ENCODE measurements around the gene CTNNA3. TPM values are rescaled to one million over a fixed set of nuclear protein-coding genes. Genes with fewer than 3 reads are reported as not detected.

Gene CTNNA3
- total and polyA plus RNA-seq, 2 of the 4 experiments (the other 2 are of a cell fraction): 0.19 to 0.90 TPM

- BruUV-seq (replicated peaks): no TSS peak
- Histone ChIP-seq H2BK5ac (ENCODE audit: low read depth, low read length, poor library complexity, severe bottlenecking) (no peak overlapping the region), H4K8ac (ENCODE audit: low read depth in 2 of 2, low read length in 2 of 2) (no peak overlapping the region), H3K18ac (ENCODE audit: low read depth, low read length) (no peak overlapping the region), H3K4me1 (ENCODE audit: control insufficient read depth, insufficient read depth, low read length) (no peaks in the 10 kb centered on the region), H3K9ac (ENCODE audit: low read depth, low read length) (no peak overlapping the region), H3K4ac (ENCODE audit: low read depth, low read length) (no peak overlapping the region), H2AFZ (replicated peaks; ENCODE audit: low read length, poor library complexity) (no peak overlapping the region), H3K36me3 (ENCODE audit: control insufficient read depth, insufficient read depth, low read length) (no peaks in the 10 kb centered on the region), H3K23ac (ENCODE audit: low read depth, low read length) (no peak overlapping the region), H2BK15ac (ENCODE audit: low read depth, low read length) (no peak overlapping the region), H3K9me3 (ENCODE audit: control insufficient read depth, insufficient read depth, low read length) (no peaks in the 10 kb centered on the region), H3K27ac (ENCODE audit: insufficient read depth, low read length) (no peak overlapping the region), H2AK9ac (replicated peaks; ENCODE audit: low read depth, low read length, poor library complexity) (no peak overlapping the region), H3K4me2 (ENCODE audit: low read depth, low read length) (no peak overlapping the region), H3K56ac (ENCODE audit: extremely low read depth, insufficient read depth, low read length) (no peak overlapping the region), H3K27me3 (ENCODE audit: control insufficient read depth, insufficient read depth, low read length) (no peaks in the 10 kb centered on the region), H4K5ac (ENCODE audit: low read depth, low read length) (no peak overlapping the region), H3K79me1 (ENCODE audit: low read depth in 1 of 2, low read length in 2 of 2) (no peaks in the 10 kb centered on the region), H3K14ac (replicated peaks; ENCODE audit: low read depth, low read length) (no peak overlapping the region), H4K20me1 (ENCODE audit: insufficient read depth, low read length) (no peaks in the 10 kb centered on the region), H4K91ac (ENCODE audit: insufficient read depth, low read depth, low read length) (no peak overlapping the region), H2BK120ac (ENCODE audit: low read depth, low read length) (no peak overlapping the region), H3K9me1 (ENCODE audit: insufficient read depth, low read length) (no peaks in the 10 kb centered on the region), H2BK20ac (ENCODE audit: low read depth, low read length) (no peak overlapping the region), H3K4me3 (ENCODE audit: insufficient read depth, low read depth, low read length) (no peak overlapping the region), H2AK5ac (ENCODE audit: low read depth, low read length) (no peak overlapping the region)
- ChIA-PET POLR2A (ENCODE audit: unreplicated experiment) (no interaction called here), CTCF (no interaction called here)
- intact Hi-C loops (cut with micrococcal nuclease): no loop called here
- WGBS, 2 experiments (ENCODE audit: extremely low coverage in 2 of 2, insufficient read length in 1 of 2): no CpG with 5 or more reads among the region's 3 CpGs
- in situ Hi-C loops (cut with MboI; ENCODE audit: low sequenced_read_pairs): no loop called here
- TF ChIP-seq CTCF (conservative IDR thresholded peaks at IDR 0.05; ENCODE audit: low read depth, low read length): no peak
- dilution Hi-C loops (cut with HindIII; ENCODE audit: low sequenced_read_pairs, unreplicated experiment): no loop called here
- no peak for ATAC-seq (ENCODE audit: low read depth)
- no peak for DNase-seq
Measured at GRCh38 chr10:67471022-67471421, 225.0 kb downstream of the CTNNA3 start.
